Measurements from ENCODE around the gene LPP. TPM values are rescaled to one million over a fixed set of nuclear protein-coding genes. Genes with fewer than 3 reads are reported as not detected.

The LPP gene
- total and polyA plus RNA-seq, 9 of the 15 experiments (the other 6 are each of a cell fraction or from before 2014, with no cell fraction given), result 0.07 to 0.18 TPM; not detected in 7

DNA sequence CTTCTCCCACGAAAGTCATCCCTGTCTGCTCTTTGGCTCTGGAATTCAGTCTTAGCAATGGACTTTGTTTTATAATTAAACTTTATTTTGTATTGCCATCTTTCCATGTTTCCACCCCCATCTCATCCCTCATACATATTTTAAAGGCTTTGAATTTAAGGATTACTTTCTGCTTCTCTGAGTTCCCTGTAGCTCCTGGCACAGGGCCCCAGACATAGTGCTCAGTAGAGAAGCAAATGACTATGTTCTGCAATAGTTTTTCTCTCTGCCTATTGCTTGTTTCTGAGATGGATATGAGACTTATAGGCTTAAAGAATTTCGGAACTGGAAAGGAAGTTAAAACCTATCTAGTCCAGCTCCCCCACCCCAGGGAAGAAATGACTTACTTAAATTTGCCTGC is 197.0 kb downstream of the LPP start (continued):
- TF ChIP-seq, protein P1, sequence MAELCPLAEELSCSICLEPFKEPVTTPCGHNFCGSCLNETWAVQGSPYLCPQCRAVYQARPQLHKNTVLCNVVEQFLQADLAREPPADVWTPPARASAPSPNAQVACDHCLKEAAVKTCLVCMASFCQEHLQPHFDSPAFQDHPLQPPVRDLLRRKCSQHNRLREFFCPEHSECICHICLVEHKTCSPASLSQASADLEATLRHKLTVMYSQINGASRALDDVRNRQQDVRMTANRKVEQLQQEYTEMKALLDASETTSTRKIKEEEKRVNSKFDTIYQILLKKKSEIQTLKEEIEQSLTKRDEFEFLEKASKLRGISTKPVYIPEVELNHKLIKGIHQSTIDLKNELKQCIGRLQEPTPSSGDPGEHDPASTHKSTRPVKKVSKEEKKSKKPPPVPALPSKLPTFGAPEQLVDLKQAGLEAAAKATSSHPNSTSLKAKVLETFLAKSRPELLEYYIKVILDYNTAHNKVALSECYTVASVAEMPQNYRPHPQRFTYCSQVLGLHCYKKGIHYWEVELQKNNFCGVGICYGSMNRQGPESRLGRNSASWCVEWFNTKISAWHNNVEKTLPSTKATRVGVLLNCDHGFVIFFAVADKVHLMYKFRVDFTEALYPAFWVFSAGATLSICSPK (IDR thresholded peaks at IDR 0.05; ENCODE audit: borderline replicate concordance), result no peak
- TF ChIP-seq HDAC2 (IDR thresholded peaks at IDR 0.05), result no peak

DNA sequence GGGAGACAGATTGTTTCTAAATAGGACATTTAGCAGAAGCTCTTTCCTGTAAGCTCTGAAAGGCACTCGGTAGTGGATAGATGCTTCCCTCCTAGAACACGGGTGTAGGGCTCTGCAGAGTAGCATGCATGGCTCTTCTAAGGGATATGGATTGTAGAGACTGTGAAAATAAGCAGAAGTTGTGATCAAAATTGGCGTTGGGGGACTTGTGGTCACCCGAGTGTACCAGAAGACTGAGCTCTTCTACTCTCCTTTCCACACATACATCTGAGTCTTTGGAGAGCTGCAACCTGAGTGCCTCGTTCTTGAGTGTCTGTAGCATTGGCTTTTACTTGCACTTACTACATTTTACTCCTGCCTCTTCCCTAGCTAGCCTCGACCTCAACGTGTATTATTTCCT is 197.7 kb downstream of the LPP start:
- Histone ChIP-seq H4K20me1 (replicated peaks; ENCODE audit: control insufficient read depth, insufficient read depth, low read length) (no peaks in the 10 kb centered on the region), H2AFZ (ENCODE audit: low read depth, low read length) (no peak overlapping the region), H3K9me3 (replicated peaks; ENCODE audit: control insufficient read depth, insufficient read depth, low read depth, low read length) (no peaks in the 10 kb centered on the region), H3K36me3 (ENCODE audit: control insufficient read depth, insufficient read depth, low read length) (no peaks in the 10 kb centered on the region), H3K27me3 (ENCODE audit: control insufficient read depth in 2 of 2, insufficient read depth in 2 of 2, low read length in 2 of 2) (0 out of 5 replicates have a peak, but pooled peaks cover 0 to 5% of the 10 kb centered on the region in 2 experiments), H3K27ac (ENCODE audit: extremely low read depth, low read depth, low read length) (no peak overlapping the region), H3K4me1 (replicated peaks in 1 of 2; ENCODE audit: control insufficient read depth in 2 of 2, insufficient read depth in 2 of 2, low read length in 2 of 2) (no peaks in the 10 kb centered on the region), H3K79me2 (ENCODE audit: control insufficient read depth, insufficient read depth, low read length) (no peaks in the 10 kb centered on the region), H3K9ac (ENCODE audit: insufficient read depth in 1 of 2, low read depth in 2 of 2, low read length in 2 of 2) (no peak overlapping the region), H3K9me1 (ENCODE audit: control insufficient read depth, insufficient read depth, low read length) (no peaks in the 10 kb centered on the region), H3K4me3 (no peak overlapping the region), H3K4me2 (ENCODE audit: insufficient read depth, low read length) (no peak overlapping the region)
- ChIA-PET CTCF (ENCODE audit: low intra/inter-chr PET ratio) (no interaction called here), POLR2A (interaction anchor here (0.9 kb wide), 1 partner anchor 8 kb away, joined by 3 read pairs; no protein-coding TSS in a partner anchor)
- DNase-seq (ENCODE audit: extremely low read depth in 1 of 4, low spot score in 3 of 4) (no peak), ATAC-seq (no peak), FAIRE-seq (no peak)
- intact Hi-C loops (cut with micrococcal nuclease), result no loop called here
- 1% methylated on average over 7 of the region's 7 CpGs for WGBS (ENCODE audit: insufficient coverage, low coverage, missing lambda C conversion rate)
- no peak for TF ChIP-seq TCF3 (CRISPR knock-in tag; IDR thresholded peaks at IDR 0.05)
- no peak for TF ChIP-seq ZKSCAN1 (IDR thresholded peaks at IDR 0.05; ENCODE audit: low read depth, low read length)
- no peak for TF ChIP-seq LCOR (CRISPR knock-in tag; IDR thresholded peaks at IDR 0.05)
- TF ChIP-seq, protein P2, sequence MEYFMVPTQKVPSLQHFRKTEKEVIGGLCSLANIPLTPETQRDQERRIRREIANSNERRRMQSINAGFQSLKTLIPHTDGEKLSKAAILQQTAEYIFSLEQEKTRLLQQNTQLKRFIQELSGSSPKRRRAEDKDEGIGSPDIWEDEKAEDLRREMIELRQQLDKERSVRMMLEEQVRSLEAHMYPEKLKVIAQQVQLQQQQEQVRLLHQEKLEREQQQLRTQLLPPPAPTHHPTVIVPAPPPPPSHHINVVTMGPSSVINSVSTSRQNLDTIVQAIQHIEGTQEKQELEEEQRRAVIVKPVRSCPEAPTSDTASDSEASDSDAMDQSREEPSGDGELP (CRISPR knock-in tag; IDR thresholded peaks at IDR 0.05; ENCODE audit: borderline replicate concordance), result no peak
- no peak for TF ChIP-seq PTTG1 (tag; IDR thresholded peaks at IDR 0.05; ENCODE audit: low read depth)
- no peak for TF ChIP-seq ZNF174 (CRISPR knock-in tag; IDR thresholded peaks at IDR 0.05)
- no TSS peak for BruUV-seq (replicated peaks)
- in situ Hi-C loops (cut with MboI), result no loop called here

All from K562 (cell line).